SK-N-SH treated with all-trans-retinoic acid at 6 μM for 48 hours (cell line): Measurements from ENCODE around the gene CACNA1I.
A peak's percentile ranks its signal among the peaks of the same experiment; 100 is the strongest.

Experiments
- ATAC-seq: fragments of 200-7000 bp; cut with Tn5 transposase; 3 replicates; pipeline ENCODE4 v1.9.1; 2020; ENCODE audit warnings: mild to moderate bottlenecking, moderate library complexity
- ARNTL ChIP-seq: fragments of 450-650 bp; formaldehyde crosslinking; IDR thresholded peaks from 2 replicates; pipeline ENCODE4 v1.5.0; 2020; ENCODE audit warnings: low read depth, mild to moderate bottlenecking, moderate library complexity, borderline replicate concordance
- BACH2 ChIP-seq: fragments of 250-450 bp; sonication (Bioruptor Pico); IDR thresholded peaks from 2 replicates; pipeline ENCODE4 v1.9.0; 2021; ENCODE audit warnings: mild to moderate bottlenecking, borderline replicate concordance
- CSDC2 ChIP-seq: fragments of 250-450 bp; sonication (Bioruptor Pico); IDR thresholded peaks from 2 replicates; pipeline ENCODE4 v1.5.0; 2020; ENCODE audit warnings: mild to moderate bottlenecking, moderate library complexity
- CSRNP3 ChIP-seq: fragments of 250-450 bp; sonication (Bioruptor Pico); IDR thresholded peaks from 2 replicates; pipeline ENCODE4 v1.5.1; 2021; ENCODE audit warnings: mild to moderate bottlenecking, moderate library complexity
- ESRRG ChIP-seq: fragments of 250-450 bp; sonication (Bioruptor Pico); IDR thresholded peaks from 2 replicates; pipeline ENCODE4 v1.6.1; 2021; ENCODE audit warnings: mild to moderate bottlenecking
- GLIS3 ChIP-seq: fragments of 250-450 bp; sonication (Bioruptor Pico); IDR thresholded peaks from 2 replicates; pipeline ENCODE4 v1.5.0; 2020; ENCODE audit warnings: mild to moderate bottlenecking, moderate library complexity
- OSR1 ChIP-seq: fragments of 250-450 bp; sonication (Bioruptor Pico); IDR thresholded peaks from 2 replicates; pipeline ENCODE4 v1.8.0; 2022; ENCODE audit warnings: moderate library complexity, mild to moderate bottlenecking, inconsistent platforms
- PATZ1 ChIP-seq: fragments of 250-450 bp; sonication (Bioruptor Pico); IDR thresholded peaks from 2 replicates; pipeline ENCODE4 v1.8.0; 2020; ENCODE audit warnings: mild to moderate bottlenecking, moderate library complexity, borderline replicate concordance
- POU6F1 ChIP-seq: fragments of 250-450 bp; sonication (Bioruptor Pico); IDR thresholded peaks from 2 replicates; pipeline ENCODE4 v1.8.0; 2021; ENCODE audit warnings: low read depth, mild to moderate bottlenecking, moderate library complexity, borderline replicate concordance
- RARB ChIP-seq: fragments of 250-450 bp; sonication (Bioruptor Pico); IDR thresholded peaks from 2 replicates; pipeline ENCODE4 v1.8.0; 2021; ENCODE audit warnings: mild to moderate bottlenecking, moderate library complexity
- SNAI2 ChIP-seq: fragments of 250-450 bp; sonication (Bioruptor Pico); IDR thresholded peaks from 2 replicates; pipeline ENCODE4 v1.5.0; 2020; ENCODE audit warnings: mild to moderate bottlenecking, moderate library complexity
- TCF4 ChIP-seq: fragments of 250-450 bp; sonication (Bioruptor Pico); IDR thresholded peaks from 2 replicates; pipeline ENCODE4 v1.8.0; 2021; ENCODE audit warnings: mild to moderate bottlenecking, moderate library complexity, borderline replicate concordance
- TOX ChIP-seq: fragments of 250-450 bp; sonication (Bioruptor Pico); IDR thresholded peaks from 2 replicates; pipeline ENCODE4 v1.8.0; 2021; ENCODE audit warnings: mild to moderate bottlenecking, moderate library complexity, borderline replicate concordance
- TSHZ2 ChIP-seq: fragments of 250-450 bp; sonication (Bioruptor Pico); IDR thresholded peaks from 2 replicates; pipeline ENCODE4 v1.5.0; 2020; ENCODE audit warnings: mild to moderate bottlenecking, moderate library complexity
- ZFP3 ChIP-seq: fragments of 250-450 bp; sonication (Bioruptor Pico); IDR thresholded peaks from 2 replicates; pipeline ENCODE4 v1.5.0; 2020; ENCODE audit warnings: mild to moderate bottlenecking, moderate library complexity
- ZFP30 ChIP-seq: fragments of 450-650 bp; formaldehyde crosslinking; IDR thresholded peaks from 2 replicates; pipeline ENCODE4 v1.5.0; 2022; ENCODE audit warnings: mild to moderate bottlenecking, moderate library complexity
- ZNF565 ChIP-seq: fragments of 450-650 bp; formaldehyde crosslinking; conservative IDR thresholded peaks from 2 replicates; pipeline ENCODE4 v1.5.0; 2020; ENCODE audit warnings: low read depth, mild to moderate bottlenecking, moderate library complexity
- ZNF70 ChIP-seq: fragments of 450-650 bp; formaldehyde crosslinking; IDR thresholded peaks from 2 replicates; pipeline ENCODE4 v1.5.0; 2020; ENCODE audit warnings: mild to moderate bottlenecking, moderate library complexity
- ZNF8 ChIP-seq: fragments of 450-650 bp; formaldehyde crosslinking; IDR thresholded peaks from 2 replicates; pipeline ENCODE4 v1.5.0; 2020; ENCODE audit warnings: mild to moderate bottlenecking, moderate library complexity

The CACNA1I gene

GRCh38 chr22:39545386-39546365 is 24.9 kb upstream of the CACNA1I start (continued):
- TF ChIP-seq TSHZ2 (CRISPR knock-in tag): no peak

GRCh38 chr22:39546889-39547586 is 23.5 kb upstream of the CACNA1I start:
- TF ChIP-seq SNAI2 (CRISPR knock-in tag) (no peak), POU6F1 (no peak), ZFP30 (CRISPR knock-in tag) (no peak), RARB (no peak), GLIS3 (CRISPR knock-in tag) (no peak)
- peak; percentile 66 for ATAC-seq

- ATAC-seq: no peak
- TF ChIP-seq PATZ1 (CRISPR knock-in tag) (no peak), ZFP30 (CRISPR knock-in tag) (no peak), ZNF8 (no peak), ZNF70 (CRISPR knock-in tag) (no peak), ESRRG (CRISPR knock-in tag) (no peak), ARNTL (CRISPR knock-in tag) (no peak), ZNF565 (CRISPR knock-in tag) (no peak), OSR1 (CRISPR knock-in tag) (no peak), TOX (CRISPR knock-in tag) (no peak), GLIS3 (CRISPR knock-in tag) (no peak), TSHZ2 (CRISPR knock-in tag) (no peak), BACH2 (CRISPR knock-in tag) (no peak), TCF4 (CRISPR knock-in tag) (no peak), CSDC2 (CRISPR knock-in tag) (no peak), ZFP3 (no peak), CSRNP3 (no peak)
Measured at GRCh38 chr22:39547587-39547947, 23.0 kb upstream of the CACNA1I start.
